Measurements from ENCODE around the gene RNF115. TPM values are rescaled to one million over a fixed set of nuclear protein-coding genes. Genes with fewer than 3 reads are reported as not detected.

Gene RNF115
- total and polyA plus RNA-seq, 2 of the 8 experiments (the other 6 are each of a cell fraction or from before 2014, with no cell fraction given) = 4.7 to 10.8 TPM

GRCh38 chr1:145710291-145711027 lies 113.4 kb downstream of the RNF115 start:
- no peak overlapping the region for H2BK5ac ChIP-seq (ENCODE audit: low read depth, low read length)
- TF ChIP-seq JUND (IDR thresholded peaks at IDR 0.05; ENCODE audit: low read length) (no peak), CTBP2 (IDR thresholded peaks at IDR 0.05; ENCODE audit: borderline replicate concordance, insufficient read depth, insufficient read length, low read length) (no peak), HDAC6 (IDR thresholded peaks at IDR 0.05; ENCODE audit: low read depth, low read length) (no peak), CREB1 (IDR thresholded peaks at IDR 0.05) (no peak), SP2 (IDR thresholded peaks at IDR 0.05; ENCODE audit: low read length) (no peak), BACH1 (IDR thresholded peaks at IDR 0.05; ENCODE audit: low read length) (no peak), SIX5 (IDR thresholded peaks at IDR 0.05; ENCODE audit: low read depth, low read length) (no peak), HDAC2 (IDR thresholded peaks at IDR 0.05; ENCODE audit: borderline replicate concordance in 1 of 2, low read depth in 2 of 2, low read length in 2 of 2) (no peak), EP300 (IDR thresholded peaks at IDR 0.05; ENCODE audit: borderline replicate concordance in 1 of 2, low read depth in 2 of 2, low read length in 2 of 2) (no peak), SIRT6 (IDR thresholded peaks at IDR 0.05; ENCODE audit: low read length) (no peak), RBBP5 (IDR thresholded peaks at IDR 0.05; ENCODE audit: borderline replicate concordance, low read depth, low read length) (no peak)
- no peaks in the 10 kb centered on the region for H3K9me3 ChIP-seq (ENCODE audit: insufficient read depth in 2 of 2, low read depth in 1 of 2, low read length in 1 of 2)
- no peaks in the 10 kb centered on the region for H3K27me3 ChIP-seq (replicated peaks in 1 of 4; ENCODE audit: control insufficient read depth in 3 of 4, extremely low read depth in 1 of 4, insufficient read depth in 3 of 4, low read length in 3 of 4)
- H3K79me2 ChIP-seq (ENCODE audit: control insufficient read depth in 1 of 2, insufficient read depth in 2 of 2, low read length in 2 of 2) = no peaks in the 10 kb centered on the region
- H3K14ac ChIP-seq (ENCODE audit: insufficient read length) = no peak overlapping the region
- H3K18ac ChIP-seq (ENCODE audit: extremely low read depth, low read length) = no peak overlapping the region
- no peak overlapping the region for H2BK20ac ChIP-seq (ENCODE audit: low read length)
- H2AFZ ChIP-seq (ENCODE audit: low read length) = no peak overlapping the region
- DNase-seq (ENCODE audit: low read depth in 1 of 2, low spot score in 2 of 2) = no peak
- H3K79me1 ChIP-seq (ENCODE audit: low read depth, low read length) = no peaks in the 10 kb centered on the region
- H4K8ac ChIP-seq (ENCODE audit: extremely low read depth, insufficient read depth, low read length) = no peak overlapping the region
- no peaks in the 10 kb centered on the region for H3K36me3 ChIP-seq (ENCODE audit: control insufficient read depth in 2 of 4, insufficient read depth in 4 of 4, low read length in 3 of 4)
- ChIA-PET POLR2A (ENCODE audit: partially characterized antibody) (no interaction called here), CTCF (ENCODE audit: partially characterized antibody) (interaction anchor here (2.4 kb wide), 1 partner anchor 10 kb away, joined by 20 read pairs; no protein-coding TSS in a partner anchor)
- FAIRE-seq = no peak
- no peaks in the 10 kb centered on the region for H4K20me1 ChIP-seq (replicated peaks in 1 of 2; ENCODE audit: control insufficient read depth in 1 of 2, insufficient read depth in 2 of 2, low read length in 2 of 2)
- H2BK15ac ChIP-seq (ENCODE audit: low read length) = no peak overlapping the region
- no peak overlapping the region for H2BK120ac ChIP-seq (replicated peaks; ENCODE audit: low read depth, low read length)
- H2BK12ac ChIP-seq (ENCODE audit: low read depth, low read length) = no peak overlapping the region
- no peak overlapping the region for H2AK5ac ChIP-seq (ENCODE audit: low read depth, low read length)
- no peak overlapping the region for H3K27ac ChIP-seq (ENCODE audit: low read depth, low read length)
- H4K91ac ChIP-seq (replicated peaks; ENCODE audit: insufficient read length, low read length) = no peak overlapping the region
- no peak overlapping the region for H3K56ac ChIP-seq (replicated peaks; ENCODE audit: insufficient read length, low read depth, low read length)
- H3K4me2 ChIP-seq (ENCODE audit: insufficient read depth in 1 of 2, low read depth in 2 of 2, low read length in 2 of 2) = no peak overlapping the region
- H3K4me1 ChIP-seq (replicated peaks in 1 of 4; ENCODE audit: control insufficient read depth in 3 of 4, insufficient read depth in 4 of 4, low read length in 3 of 4) = peaks cover 0 to 10% (median 5%) of the 10 kb centered on the region in 4 experiments; a peak in 6 of 7 replicates
- H3K4me3 ChIP-seq (ENCODE audit: extremely low read depth in 1 of 4, insufficient read depth in 2 of 4, low read depth in 3 of 4, low read length in 4 of 4) = no peak overlapping the region
- no peak overlapping the region for H3K9ac ChIP-seq (replicated peaks in 1 of 4; ENCODE audit: extremely low read depth in 1 of 4, low read depth in 3 of 4, low read length in 3 of 4)
- no peaks in the 10 kb centered on the region for H3K23me2 ChIP-seq (ENCODE audit: low read depth, low read length)
- no peak overlapping the region for H4K5ac ChIP-seq (ENCODE audit: insufficient read length, low read depth, low read length)
- no peak overlapping the region for H3K4ac ChIP-seq (replicated peaks; ENCODE audit: insufficient read length, low read depth, low read length)
- 86% methylated on average over 4 of the region's 4 CpGs; no CpG with 5 or more reads in 1 of the 2 experiments for whole genome bisulfite sequencing, 2 experiments (ENCODE audit: extremely low coverage in 1 of 2, insufficient coverage in 1 of 2, insufficient read length in 1 of 2, insufficient replicate concordance in 2 of 2, low coverage in 1 of 2, low lambda C conversion rate in 2 of 2, missing lambda C conversion rate in 1 of 2)
- no peak overlapping the region for H3K23ac ChIP-seq (ENCODE audit: insufficient read length)

All from H1 (cell line).